Prostate gland (tissue), 2 donors: ENCODE measurements around the gene TMEM51. TPM values are rescaled to one million over a fixed set of nuclear protein-coding genes. Genes with fewer than 3 reads are reported as not detected.

Source experiments
- DNase-seq: peaks from one replicate; pipeline ENCODE4 v3.0.0-alpha.2; 2019; ENCODE audit warnings: low spot score
- H3K27ac ChIP-seq, 2 donors: fragments of 200-600 bp; sonication (generic); 2 replicates each; pipeline ENCODE4 v1.5.1; 2017 to 2019
- H3K27me3 ChIP-seq: fragments of 200-600 bp; sonication (generic); replicated peaks from 2 replicates; pipeline ENCODE4 v1.5.1; 2019; ENCODE audit not compliant: insufficient read depth
- H3K36me3 ChIP-seq, 2 donors: fragments of 200-600 bp; sonication (generic); 1 replicate in 1 of 2; 2 replicates in 1 of 2; pipeline versions ENCODE4 v1.5.1 to v1.8.1; 2017 to 2019
- H3K4me1 ChIP-seq: fragments of 200-600 bp; sonication (generic); replicated peaks from 2 replicates; pipeline ENCODE4 v1.5.1; 2019
- H3K4me3 ChIP-seq, 2 donors: fragments of 200-600 bp; sonication (generic); 2 replicates each; pipeline ENCODE4 v1.5.1; 2017 to 2019
- H3K9me3 ChIP-seq: fragments of 200-600 bp; sonication (generic); 2 replicates; pipeline ENCODE4 v1.5.1; 2017
- POLR2A ChIP-seq: fragments of 450-650 bp; IDR thresholded peaks from one replicate; pipeline ENCODE4 v1.6.1; 2016; ENCODE audit warnings: antibody characterized with exemption, mild to moderate bottlenecking
- POLR2AphosphoS5 ChIP-seq: sonication (generic); formaldehyde crosslinking; IDR thresholded peaks from one replicate; pipeline ENCODE4 v1.6.1; 2017; ENCODE audit warnings: antibody characterized with exemption
- WGBS: methylation state at CpG from one replicate; pipeline ENCODE4 v1.1.5; 2018; 5-methylcytosine and 5-hydroxymethylcytosine counted together
- intact Hi-C: fragments of 100-400 bp; cut with DNase I; formaldehyde crosslinking; loops from one replicate; pipeline ENCODE4 v1.14.2; 2022
- total RNA-seq, 2 donors: library from RNA; depleted of rRNA; stranded (reverse); fragments of >200 nt; gene quantifications; one replicate each; pipeline ENCODE4 v1.1.0, GENCODE V29; 2016
- TF ChIP-seq, protein P1 (sequence below), 4 experiments: fragments of 200-600 bp in 2 of 4; fragments of 450-650 bp in 2 of 4; sonication (generic) in 2 of 4; IDR thresholded peaks; 1 replicate in 3 of 4; 2 replicates in 1 of 4; pipeline ENCODE4 v1.5.1; 2016 to 2019; ENCODE audit warnings: antibody characterized with exemption in 4 of 4, mild to moderate bottlenecking in 2 of 4, moderate library complexity in 2 of 4

The TMEM51 gene
- total RNA-seq, 2 donors from 2014 or later = 9.8 to 17.6 TPM

- WGBS = 76% methylated on average over 4 of the region's 4 CpGs
- H3K4me3 ChIP-seq = no peak overlapping the region
- TF ChIP-seq POLR2AphosphoS5 = no peak
- TF ChIP-seq, protein P1, sequence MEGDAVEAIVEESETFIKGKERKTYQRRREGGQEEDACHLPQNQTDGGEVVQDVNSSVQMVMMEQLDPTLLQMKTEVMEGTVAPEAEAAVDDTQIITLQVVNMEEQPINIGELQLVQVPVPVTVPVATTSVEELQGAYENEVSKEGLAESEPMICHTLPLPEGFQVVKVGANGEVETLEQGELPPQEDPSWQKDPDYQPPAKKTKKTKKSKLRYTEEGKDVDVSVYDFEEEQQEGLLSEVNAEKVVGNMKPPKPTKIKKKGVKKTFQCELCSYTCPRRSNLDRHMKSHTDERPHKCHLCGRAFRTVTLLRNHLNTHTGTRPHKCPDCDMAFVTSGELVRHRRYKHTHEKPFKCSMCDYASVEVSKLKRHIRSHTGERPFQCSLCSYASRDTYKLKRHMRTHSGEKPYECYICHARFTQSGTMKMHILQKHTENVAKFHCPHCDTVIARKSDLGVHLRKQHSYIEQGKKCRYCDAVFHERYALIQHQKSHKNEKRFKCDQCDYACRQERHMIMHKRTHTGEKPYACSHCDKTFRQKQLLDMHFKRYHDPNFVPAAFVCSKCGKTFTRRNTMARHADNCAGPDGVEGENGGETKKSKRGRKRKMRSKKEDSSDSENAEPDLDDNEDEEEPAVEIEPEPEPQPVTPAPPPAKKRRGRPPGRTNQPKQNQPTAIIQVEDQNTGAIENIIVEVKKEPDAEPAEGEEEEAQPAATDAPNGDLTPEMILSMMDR (IDR thresholded peaks at IDR 0.05) = no peak
- TF ChIP-seq POLR2A = no peak
- H3K27me3 ChIP-seq = no peaks in the 10 kb centered on the region
- intact Hi-C loops = no loop called here
- no peaks in the 10 kb centered on the region for H3K9me3 ChIP-seq
- no peaks in the 10 kb centered on the region for H3K4me1 ChIP-seq
- peaks cover 0 to 3% of the 10 kb centered on the region in 2 donors for H3K36me3 ChIP-seq
- DNase-seq = no peak
- H3K27ac ChIP-seq = no peak overlapping the region
Measured at GRCh38 chr1:15222653-15223303, 69.2 kb downstream of the TMEM51 start.

DNA sequence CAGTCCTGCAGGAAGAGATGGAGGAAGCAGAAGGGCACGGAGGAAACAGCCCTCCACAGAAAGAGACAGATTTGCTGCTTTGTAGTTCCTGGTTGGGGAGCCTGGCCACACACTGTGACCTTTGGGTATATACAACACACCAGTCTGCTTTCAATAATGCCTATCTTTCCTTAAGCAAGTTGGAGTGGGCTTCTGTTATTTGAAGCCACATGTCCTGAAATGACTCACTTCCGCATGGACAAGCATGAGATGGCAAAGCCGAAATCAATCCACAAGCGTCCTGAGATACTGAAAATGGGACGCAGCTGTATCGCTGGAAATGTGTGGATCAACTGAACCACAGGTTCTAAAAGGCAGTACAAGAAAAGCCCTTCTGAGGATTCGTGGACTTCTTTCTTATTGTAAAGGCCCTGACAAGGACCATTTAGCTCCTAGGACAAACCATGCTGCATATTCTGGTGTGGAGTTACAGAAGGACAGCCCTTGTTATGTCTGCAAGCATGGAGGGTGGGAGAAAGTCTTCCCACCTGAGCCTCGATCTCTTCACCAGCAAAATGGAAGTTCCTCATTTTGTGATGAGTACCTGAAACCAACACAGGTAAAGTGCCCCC, 70.8 kb downstream of the TMEM51 start:
- intact Hi-C loops = no loop called here
- no peak for TF ChIP-seq POLR2AphosphoS5
- TF ChIP-seq, protein P1 (IDR thresholded peaks at IDR 0.05) = no peak
- no peaks in the 10 kb centered on the region for H3K4me1 ChIP-seq
- DNase-seq = no peak
- H3K27me3 ChIP-seq = no peaks in the 10 kb centered on the region
- H3K9me3 ChIP-seq = no peaks in the 10 kb centered on the region
- 92% methylated on average over 8 of the region's 8 CpGs for WGBS
- peaks cover 0 to 3% of the 10 kb centered on the region in 2 donors for H3K36me3 ChIP-seq
- no peak overlapping the region for H3K4me3 ChIP-seq
- H3K27ac ChIP-seq = no peak overlapping the region

DNA sequence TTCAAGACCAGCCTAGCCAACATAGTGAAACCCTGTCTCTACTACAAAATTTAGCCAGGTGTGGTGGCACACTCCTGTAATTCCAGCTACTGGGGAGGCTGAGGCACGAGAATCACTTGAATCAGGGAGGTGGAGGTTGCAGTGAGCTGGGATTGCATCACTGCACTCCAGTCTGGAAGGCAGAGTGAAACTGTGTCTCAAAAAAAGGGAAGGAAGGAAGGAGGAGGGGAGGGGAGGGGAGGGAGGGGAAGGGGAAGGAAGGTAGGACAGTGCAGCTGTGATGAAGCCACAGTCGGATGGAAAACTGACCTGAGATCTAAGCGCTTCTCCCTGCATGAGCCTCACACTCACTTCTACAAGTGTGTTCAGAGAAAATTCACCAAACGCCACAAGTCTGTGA, 71.4 kb downstream of the TMEM51 start:
- H3K36me3 ChIP-seq = no peaks in the 10 kb centered on the region
- H3K27me3 ChIP-seq = no peaks in the 10 kb centered on the region
- H3K4me1 ChIP-seq = no peaks in the 10 kb centered on the region
- no peak overlapping the region for H3K27ac ChIP-seq
- intact Hi-C loops = no loop called here
- WGBS = 52% methylated on average over 4 of the region's 4 CpGs
- H3K9me3 ChIP-seq = no peaks in the 10 kb centered on the region
- TF ChIP-seq POLR2A = no peak
- TF ChIP-seq, protein P1 (IDR thresholded peaks at IDR 0.05) = no peak
- TF ChIP-seq POLR2AphosphoS5 = no peak
- no peak for DNase-seq
- H3K4me3 ChIP-seq = no peak overlapping the region

DNA sequence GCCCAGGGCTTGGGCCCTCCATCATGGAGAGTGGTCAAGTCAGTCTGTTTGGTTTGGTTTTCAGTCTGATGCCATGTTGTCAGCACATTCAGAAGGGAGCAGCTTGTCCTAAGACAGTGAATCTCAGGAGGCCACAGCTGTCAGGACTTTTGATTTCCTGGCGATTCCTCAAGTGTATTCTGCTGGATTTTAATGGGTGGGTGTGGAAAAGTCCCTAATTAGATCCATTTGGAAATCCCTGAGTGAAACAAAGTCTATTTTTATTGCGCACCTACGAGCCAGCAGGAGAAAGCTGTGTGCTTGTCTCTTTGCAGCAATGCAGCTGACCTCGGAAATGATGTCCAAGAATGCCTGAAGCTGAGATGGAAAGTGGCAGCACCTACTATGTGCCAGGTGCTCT, 71.9 kb downstream of the TMEM51 start:
- 47% methylated on average over 4 of the region's 4 CpGs for WGBS
- intact Hi-C loops = no loop called here
- Histone ChIP-seq H3K27me3 (no peaks in the 10 kb centered on the region), H3K4me1 (no peaks in the 10 kb centered on the region), H3K27ac (no peak overlapping the region), H3K4me3 (no peak overlapping the region), H3K9me3 (no peaks in the 10 kb centered on the region), H3K36me3 (no peaks in the 10 kb centered on the region)
- TF ChIP-seq POLR2AphosphoS5 (no peak), POLR2A (no peak)
- TF ChIP-seq, protein P1 (IDR thresholded peaks at IDR 0.05) = no peak
- DNase-seq = no peak
